IMR-90 (cell line): ENCODE data around the gene CERS1. TPM values are rescaled to one million over a fixed set of nuclear protein-coding genes. Genes with fewer than 3 reads are reported as not detected.

ENCODE experiments used
- ATAC-seq: fragments of 200-7000 bp; cut with Tn5 transposase; 2 replicates; pipeline ENCODE4 v1.9.1; 2020; ENCODE audit warnings: low read depth, mild to moderate bottlenecking, moderate library complexity
- BruUV-seq: library from RNA; stranded (reverse); fragments of 400-500 nt; replicated peaks from 2 replicates; lab custom pipeline; 2021; lab: Mats Ljungman, UMichigan
- CTCF ChIA-PET: fragments of 300-600 bp; formaldehyde crosslinking; extraction: SDS; loops from one replicate; lab custom pipeline; 2021; ENCODE audit warnings: antibody characterized with exemption; lab: Yijun Ruan, JAX
- POLR2A ChIA-PET: fragments of 300-600 bp; sonication (Branson Sonifier 250); formaldehyde crosslinking; loops from one replicate; lab custom pipeline; 2022; ENCODE audit warnings: antibody characterized with exemption; ENCODE audit not compliant: unreplicated experiment; lab: Charles Lee
- DNase-seq: peaks from one replicate; pipeline ENCODE4 v3.0.0; 2013
- H2AFZ ChIP-seq: replicated peaks from 2 replicates; pipeline ENCODE3; 2013; ENCODE audit warnings: low read length, mild to moderate bottlenecking; ENCODE audit not compliant: poor library complexity
- H2AK5ac ChIP-seq: 2 replicates; pipeline ENCODE4 v1.6.1; 2013; ENCODE audit warnings: low read depth, low read length, inconsistent platforms
- H2AK9ac ChIP-seq: replicated peaks from 2 replicates; pipeline ENCODE3; 2013; ENCODE audit warnings: mild to moderate bottlenecking, low read depth, low read length, moderate library complexity; ENCODE audit not compliant: poor library complexity
- H2BK120ac ChIP-seq: 2 replicates; pipeline ENCODE4 v1.6.1; 2013; ENCODE audit warnings: low read depth, low read length, inconsistent platforms
- H2BK15ac ChIP-seq: 3 replicates; pipeline ENCODE4 v1.6.1; 2013; ENCODE audit warnings: low read depth, low read length, inconsistent platforms
- H2BK20ac ChIP-seq: 2 replicates; pipeline ENCODE4 v1.6.1; 2013; ENCODE audit warnings: low read depth, mild to moderate bottlenecking, inconsistent platforms, low read length, moderate library complexity
- H2BK5ac ChIP-seq: 2 replicates; pipeline ENCODE4 v1.6.1; 2013; ENCODE audit warnings: mild to moderate bottlenecking, low read depth, low read length, inconsistent platforms; ENCODE audit not compliant: poor library complexity, severe bottlenecking
- H3K14ac ChIP-seq: replicated peaks from 2 replicates; pipeline ENCODE4 v1.6.1; 2013; ENCODE audit warnings: low read depth, low read length, inconsistent platforms
- H3K18ac ChIP-seq: 2 replicates; pipeline ENCODE4 v1.6.1; 2013; ENCODE audit warnings: low read depth, low read length, control low read depth
- H3K23ac ChIP-seq: 2 replicates; pipeline ENCODE4 v1.6.1; 2013; ENCODE audit warnings: low read depth, low read length, inconsistent platforms
- H3K27ac ChIP-seq: 2 replicates; pipeline ENCODE4 v1.5.1; 2013; ENCODE audit warnings: mild to moderate bottlenecking, control low read depth, low read length; ENCODE audit not compliant: insufficient read depth
- H3K27me3 ChIP-seq: 2 replicates; pipeline ENCODE4 v1.6.1; 2013; ENCODE audit warnings: low read length; ENCODE audit not compliant: control insufficient read depth, insufficient read depth
- H3K36me3 ChIP-seq: 2 replicates; pipeline ENCODE4 v1.6.1; 2013; ENCODE audit warnings: low read length, mixed read lengths; ENCODE audit not compliant: control insufficient read depth, insufficient read depth
- H3K4ac ChIP-seq: 2 replicates; pipeline ENCODE4 v1.6.1; 2013; ENCODE audit warnings: low read depth, low read length, inconsistent platforms
- H3K4me1 ChIP-seq: 2 replicates; pipeline ENCODE4 v1.6.1; 2013; ENCODE audit warnings: low read length, mixed read lengths; ENCODE audit not compliant: control insufficient read depth, insufficient read depth
- H3K4me2 ChIP-seq: 2 replicates; pipeline ENCODE4 v1.6.1; 2013; ENCODE audit warnings: low read depth, mild to moderate bottlenecking, control low read depth, low read length, moderate library complexity
- H3K4me3 ChIP-seq: 2 replicates; pipeline ENCODE4 v1.5.1; 2013; ENCODE audit warnings: low read depth, mild to moderate bottlenecking, control low read depth, low read length, moderate library complexity; ENCODE audit not compliant: insufficient read depth
- H3K56ac ChIP-seq: 2 replicates; pipeline ENCODE4 v1.6.1; 2013; ENCODE audit warnings: low read length, inconsistent platforms; ENCODE audit not compliant: insufficient read depth; ENCODE audit errors: extremely low read depth
- H3K79me1 ChIP-seq, 2 experiments: 2 replicates each; pipeline ENCODE4 v1.6.1; 2013; ENCODE audit warnings: low read length in 2 of 2, inconsistent platforms in 1 of 2, low read depth in 1 of 2
- H3K9ac ChIP-seq: 2 replicates; pipeline ENCODE4 v1.6.1; 2013; ENCODE audit warnings: low read depth, low read length, control low read depth
- H3K9me1 ChIP-seq: 2 replicates; pipeline ENCODE4 v1.6.1; 2013; ENCODE audit warnings: low read length, inconsistent platforms; ENCODE audit not compliant: insufficient read depth
- H3K9me3 ChIP-seq: 2 replicates; pipeline ENCODE4 v1.6.1; 2013; ENCODE audit warnings: low read length; ENCODE audit not compliant: control insufficient read depth, insufficient read depth
- H4K20me1 ChIP-seq: 2 replicates; pipeline ENCODE4 v1.6.1; 2013; ENCODE audit warnings: low read length, inconsistent platforms; ENCODE audit not compliant: insufficient read depth
- H4K5ac ChIP-seq: 2 replicates; pipeline ENCODE4 v1.6.1; 2013; ENCODE audit warnings: mild to moderate bottlenecking, low read depth, low read length, control low read depth
- H4K8ac ChIP-seq, 2 experiments: 2 replicates each; pipeline ENCODE4 v1.6.1; 2013; ENCODE audit warnings: low read depth in 2 of 2, low read length in 2 of 2, control low read depth in 1 of 2, inconsistent platforms in 1 of 2
- H4K91ac ChIP-seq: 2 replicates; pipeline ENCODE4 v1.6.1; 2013; ENCODE audit warnings: low read depth, low read length, inconsistent platforms; ENCODE audit not compliant: insufficient read depth
- ELK1 ChIP-seq: fragments of 150-350 bp; IDR thresholded peaks from 2 replicates; pipeline ENCODE4 v1.6.1; 2016; ENCODE audit warnings: low read depth, mild to moderate bottlenecking, low read length, moderate library complexity, borderline replicate concordance
- RAD21 ChIP-seq: IDR thresholded peaks from 2 replicates; pipeline ENCODE4 v1.6.1; 2012; ENCODE audit warnings: low read length, improper control_type of control experiment
- SMC3 ChIP-seq: fragments of 150-350 bp; IDR thresholded peaks from 2 replicates; pipeline ENCODE4 v1.6.1; 2016; ENCODE audit warnings: low read depth, mild to moderate bottlenecking, antibody characterized with exemption, low read length, moderate library complexity
- WGBS, 2 experiments: methylation state at CpG; one replicate each; pipeline versions ENCODE4 v1.1.5 to v1.1.7; 2013; ENCODE audit warnings: missing lambda C conversion rate in 2 of 2; ENCODE audit not compliant: insufficient read length in 1 of 2; ENCODE audit errors: extremely low coverage in 2 of 2; 5-methylcytosine and 5-hydroxymethylcytosine counted together
- dilution Hi-C: fragments of 300-500 bp; cut with HindIII; formaldehyde crosslinking; loops from one replicate; pipeline ENCODE4 v1.14.3; 2018; ENCODE audit warnings: low sequenced_read_pairs; ENCODE audit not compliant: unreplicated experiment
- in situ Hi-C: fragments of 300-500 bp; cut with MboI; formaldehyde crosslinking; loops from 3 replicates; pipeline ENCODE4 v1.14.3; 2019; ENCODE audit warnings: low sequenced_read_pairs, inconsistent platforms, mixed read lengths
- intact Hi-C: fragments of 100-400 bp; cut with micrococcal nuclease; formaldehyde crosslinking; loops from 2 replicates; pipeline ENCODE4 v1.10.0; 2022
- polyA plus RNA-seq, 3 experiments: library from polyadenylated mRNA; depleted of rRNA; stranded (reverse); fragments of >200 nt; gene quantifications; 2 replicates each; pipeline ENCODE4 v1.2.3, GENCODE V29; 2012; ENCODE audit warnings: low replicate concordance in 1 of 3
- total RNA-seq: library from RNA; depleted of rRNA; stranded (reverse); fragments of >200 nt; gene quantifications from 2 replicates; pipeline ENCODE4 v1.2.3, GENCODE V29; 2012
- TF ChIP-seq, protein P1 (sequence below): conservative IDR thresholded peaks from 2 replicates; pipeline ENCODE4 v1.5.1; 2012; ENCODE audit warnings: mild to moderate bottlenecking, low read depth, low read length, improper control_type of control experiment

Gene CERS1
- total and polyA plus RNA-seq, 2 of the 4 experiments (the other 2 are of a cell fraction): 0.90 to 4.3 TPM

DNA sequence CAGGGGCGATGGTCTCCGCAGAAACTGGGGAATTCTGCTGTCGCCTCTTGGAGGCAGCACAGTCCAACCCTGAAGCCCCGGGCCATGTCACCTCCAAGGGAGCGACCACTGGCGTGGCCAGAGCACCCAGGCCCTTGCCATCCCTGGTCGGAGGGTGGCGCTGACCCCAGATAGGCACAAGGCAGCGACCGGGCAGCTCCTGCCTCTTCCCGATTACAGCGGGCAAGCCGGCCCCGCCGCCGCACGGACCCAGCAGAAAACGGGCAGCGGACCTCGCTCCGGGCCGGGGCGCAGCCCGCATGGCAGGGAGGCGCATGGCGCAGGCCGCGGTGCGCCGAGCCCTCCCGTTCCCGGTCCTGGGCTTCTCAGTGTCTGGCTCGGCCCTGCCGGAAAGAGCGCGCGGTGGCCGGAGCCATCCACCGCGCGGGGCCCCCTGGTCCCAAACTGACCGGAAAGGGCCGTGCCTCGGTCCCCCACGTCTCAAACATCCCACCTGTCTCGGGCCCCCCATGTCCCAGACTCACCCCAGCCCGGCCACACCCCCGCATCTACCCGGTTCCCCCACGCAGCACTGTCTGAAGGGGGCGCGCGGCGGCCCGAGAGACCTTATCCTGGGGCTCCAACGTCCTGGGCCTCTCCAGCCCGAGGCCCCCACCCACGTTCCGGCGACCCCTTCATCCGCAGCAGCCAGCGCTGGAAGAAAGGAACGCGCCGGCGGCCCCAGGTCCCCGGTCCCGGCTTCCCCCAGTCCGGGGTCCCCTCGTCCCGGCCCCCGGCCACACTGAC, 727 bp downstream of the CERS1 start:
- H3K9ac ChIP-seq: peak overlapping the region; percentile 9; the same call in 1 of the 2 replicates
- H3K14ac ChIP-seq: no peak overlapping the region
- no peak overlapping the region for H3K56ac ChIP-seq
- no peaks in the 10 kb centered on the region for H3K9me1 ChIP-seq
- 1% methylated on average over 27 of the region's 72 CpGs; no CpG with 5 or more reads in 1 of the 2 experiments for WGBS, 2 experiments
- H4K5ac ChIP-seq: no peak overlapping the region
- H3K36me3 ChIP-seq: peaks cover 15% of the 10 kb centered on the region; the same call in 1 of the 2 replicates
- no peak overlapping the region for H3K18ac ChIP-seq
- H2BK5ac ChIP-seq: no peak overlapping the region
- H4K8ac ChIP-seq: no peak overlapping the region
- in situ Hi-C loops (no loop called here), dilution Hi-C loops (no loop called here), intact Hi-C loops (no loop called here)
- H3K27me3 ChIP-seq: peaks cover 7% of the 10 kb centered on the region; the same call in 1 of the 2 replicates
- no peak overlapping the region for H3K23ac ChIP-seq
- H3K27ac ChIP-seq: no peak overlapping the region
- no peak overlapping the region for H2BK20ac ChIP-seq
- CTCF ChIA-PET: interaction anchor here (0.6 to 1.0 kb wide), 3 partner anchors 28 to 101 kb away, joined by 3 read pairs; no protein-coding TSS in a partner anchor
- H2BK120ac ChIP-seq: no peak overlapping the region
- H4K91ac ChIP-seq: no peak overlapping the region
- DNase-seq (no peak), ATAC-seq (peak; percentile 59)
- H4K20me1 ChIP-seq: peaks cover 19% of the 10 kb centered on the region
- peaks cover 8% of the 10 kb centered on the region; the same call in 1 of the 2 replicates for H3K4me1 ChIP-seq
- H3K4ac ChIP-seq: no peak overlapping the region
- no peaks in the 10 kb centered on the region for H3K79me1 ChIP-seq
- POLR2A ChIA-PET: no interaction called here
- peak overlapping the region; percentile 80 for H3K4me2 ChIP-seq
- H3K9me3 ChIP-seq: no peaks in the 10 kb centered on the region
- H2BK15ac ChIP-seq: no peak overlapping the region
- TF ChIP-seq SMC3 (peak; percentile 17; the same call in 1 of the 2 replicates), RAD21 (peak; percentile 26; the same call in 1 of the 2 replicates), ELK1 (no peak)
- TF ChIP-seq, protein P1, sequence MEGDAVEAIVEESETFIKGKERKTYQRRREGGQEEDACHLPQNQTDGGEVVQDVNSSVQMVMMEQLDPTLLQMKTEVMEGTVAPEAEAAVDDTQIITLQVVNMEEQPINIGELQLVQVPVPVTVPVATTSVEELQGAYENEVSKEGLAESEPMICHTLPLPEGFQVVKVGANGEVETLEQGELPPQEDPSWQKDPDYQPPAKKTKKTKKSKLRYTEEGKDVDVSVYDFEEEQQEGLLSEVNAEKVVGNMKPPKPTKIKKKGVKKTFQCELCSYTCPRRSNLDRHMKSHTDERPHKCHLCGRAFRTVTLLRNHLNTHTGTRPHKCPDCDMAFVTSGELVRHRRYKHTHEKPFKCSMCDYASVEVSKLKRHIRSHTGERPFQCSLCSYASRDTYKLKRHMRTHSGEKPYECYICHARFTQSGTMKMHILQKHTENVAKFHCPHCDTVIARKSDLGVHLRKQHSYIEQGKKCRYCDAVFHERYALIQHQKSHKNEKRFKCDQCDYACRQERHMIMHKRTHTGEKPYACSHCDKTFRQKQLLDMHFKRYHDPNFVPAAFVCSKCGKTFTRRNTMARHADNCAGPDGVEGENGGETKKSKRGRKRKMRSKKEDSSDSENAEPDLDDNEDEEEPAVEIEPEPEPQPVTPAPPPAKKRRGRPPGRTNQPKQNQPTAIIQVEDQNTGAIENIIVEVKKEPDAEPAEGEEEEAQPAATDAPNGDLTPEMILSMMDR: peak; percentile 36
- peak overlapping the region; percentile 33 for H2AK9ac ChIP-seq
- no peak overlapping the region for H2AK5ac ChIP-seq
- peak overlapping the region; percentile 47 for H3K4me3 ChIP-seq
- H2AFZ ChIP-seq: peak overlapping the region; percentile 89
- BruUV-seq: no TSS peak
